GM12801 (cell line): ENCODE data around the gene SLC39A12.

ENCODE experiments used
- TF ChIP-seq, protein P1 (sequence below): IDR thresholded peaks from one replicate; pipeline ENCODE4 v1.5.1; 2011; ENCODE audit warnings: control low read depth; ENCODE audit not compliant: insufficient read length; ENCODE audit errors: extremely low read depth

Gene SLC39A12

DNA sequence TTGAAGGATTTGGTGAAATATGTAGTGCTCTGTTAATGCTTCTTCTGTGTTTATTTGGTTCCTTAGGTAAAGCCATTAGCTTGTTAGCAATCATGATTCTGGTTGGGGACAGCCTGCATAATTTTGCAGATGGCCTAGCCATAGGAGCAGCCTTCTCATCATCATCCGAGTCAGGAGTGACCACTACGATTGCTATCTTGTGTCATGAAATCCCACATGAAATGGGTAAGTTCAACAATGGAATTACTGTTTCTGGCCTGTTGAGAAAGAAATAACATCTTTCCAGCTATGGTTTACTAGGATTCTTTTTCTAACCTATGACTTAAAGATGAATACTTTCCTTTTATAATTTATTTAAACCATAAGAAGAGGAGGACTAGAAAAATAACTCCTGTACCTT is 48.9 kb downstream of the SLC39A12 start:
- TF ChIP-seq, protein P1, sequence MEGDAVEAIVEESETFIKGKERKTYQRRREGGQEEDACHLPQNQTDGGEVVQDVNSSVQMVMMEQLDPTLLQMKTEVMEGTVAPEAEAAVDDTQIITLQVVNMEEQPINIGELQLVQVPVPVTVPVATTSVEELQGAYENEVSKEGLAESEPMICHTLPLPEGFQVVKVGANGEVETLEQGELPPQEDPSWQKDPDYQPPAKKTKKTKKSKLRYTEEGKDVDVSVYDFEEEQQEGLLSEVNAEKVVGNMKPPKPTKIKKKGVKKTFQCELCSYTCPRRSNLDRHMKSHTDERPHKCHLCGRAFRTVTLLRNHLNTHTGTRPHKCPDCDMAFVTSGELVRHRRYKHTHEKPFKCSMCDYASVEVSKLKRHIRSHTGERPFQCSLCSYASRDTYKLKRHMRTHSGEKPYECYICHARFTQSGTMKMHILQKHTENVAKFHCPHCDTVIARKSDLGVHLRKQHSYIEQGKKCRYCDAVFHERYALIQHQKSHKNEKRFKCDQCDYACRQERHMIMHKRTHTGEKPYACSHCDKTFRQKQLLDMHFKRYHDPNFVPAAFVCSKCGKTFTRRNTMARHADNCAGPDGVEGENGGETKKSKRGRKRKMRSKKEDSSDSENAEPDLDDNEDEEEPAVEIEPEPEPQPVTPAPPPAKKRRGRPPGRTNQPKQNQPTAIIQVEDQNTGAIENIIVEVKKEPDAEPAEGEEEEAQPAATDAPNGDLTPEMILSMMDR, result no peak

DNA sequence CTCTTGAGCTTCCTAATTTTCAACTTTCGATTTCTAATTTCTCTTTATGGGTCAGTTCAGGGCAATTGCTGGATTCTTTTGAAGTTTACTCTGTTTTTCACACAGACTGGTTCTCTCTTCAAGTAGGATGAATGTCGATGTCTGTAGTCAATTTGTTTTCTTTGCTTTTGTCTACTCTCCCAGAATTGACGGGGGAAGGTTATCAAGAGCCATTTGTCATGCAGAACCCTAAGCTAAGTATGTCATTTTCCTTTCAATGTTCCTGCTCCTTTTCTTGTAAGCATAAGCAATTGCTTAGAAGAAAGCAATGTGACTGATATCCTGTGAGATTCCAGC is 53.7 kb downstream of the SLC39A12 start:
- TF ChIP-seq, protein P1, result no peak

DNA sequence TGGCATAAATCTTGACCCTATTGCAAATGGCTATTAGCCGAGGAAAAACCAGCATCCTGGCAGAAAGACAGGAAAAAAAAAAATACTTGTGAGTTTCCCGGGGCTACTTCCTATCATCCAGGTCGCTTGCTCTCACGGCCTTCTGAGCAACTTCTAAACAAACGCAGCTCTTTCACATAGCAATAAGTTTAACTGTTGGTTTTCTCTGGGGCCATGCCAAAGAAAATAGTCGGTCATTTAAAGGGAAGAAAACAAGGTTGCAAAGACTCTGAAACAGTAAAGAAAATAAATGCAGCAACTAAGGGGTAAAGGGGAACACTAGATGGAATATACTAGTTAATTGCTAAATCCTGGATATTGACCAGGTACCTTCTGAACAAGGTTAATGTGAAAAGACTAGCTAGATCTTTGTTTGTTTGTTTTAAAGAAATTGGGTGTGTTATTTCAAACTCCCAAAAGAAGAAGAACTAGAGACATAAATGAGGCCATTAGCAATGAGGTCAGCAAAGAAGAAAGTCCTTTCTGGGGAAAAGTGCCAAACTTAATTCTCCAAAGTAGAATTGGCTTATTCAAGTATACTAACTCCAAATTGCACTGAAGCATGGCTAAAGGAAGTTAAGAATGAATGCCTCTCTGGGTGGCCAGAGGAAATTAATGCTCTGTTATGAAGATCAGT is 54.2 kb downstream of the SLC39A12 start:
- TF ChIP-seq, protein P1, result no peak

DNA sequence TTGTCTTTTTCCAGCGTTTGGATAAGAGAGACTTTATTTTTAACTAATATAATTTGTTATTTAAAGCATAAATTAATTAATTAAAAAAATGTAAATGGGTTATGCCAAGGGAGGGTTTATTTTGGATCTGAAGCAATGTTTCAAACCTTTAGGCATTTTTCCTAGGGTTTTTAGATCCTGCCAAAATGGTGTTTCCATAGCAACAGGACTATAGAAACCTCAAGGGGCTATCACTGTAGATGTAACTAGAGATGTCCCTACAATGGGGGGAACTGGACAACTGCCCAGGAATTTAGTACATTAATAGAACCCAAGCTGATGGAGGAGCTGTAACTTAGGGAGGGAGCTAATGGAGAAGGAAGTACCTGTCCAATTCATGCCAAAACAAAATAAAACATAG is 57.3 kb downstream of the SLC39A12 start:
- TF ChIP-seq, protein P1, result no peak

DNA sequence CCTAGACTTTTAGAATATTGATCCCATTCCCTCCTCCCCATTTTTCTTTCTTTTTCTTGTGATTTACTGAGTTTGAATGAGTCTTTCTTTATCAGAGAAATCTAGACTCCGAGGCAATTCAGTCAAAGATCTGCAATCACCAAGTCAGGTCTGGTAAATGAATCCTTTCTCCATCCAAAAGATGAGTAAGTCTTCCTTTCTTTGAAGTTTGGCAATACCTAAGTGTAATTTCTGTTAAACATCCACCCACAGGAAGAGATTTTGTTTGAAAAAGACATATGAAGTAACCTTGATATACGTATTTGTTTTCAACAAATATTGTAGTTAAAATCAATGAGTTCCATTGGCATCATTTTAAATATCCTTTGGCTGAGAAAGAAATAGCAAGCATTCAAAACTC is 58.3 kb downstream of the SLC39A12 start:
- TF ChIP-seq, protein P1, result no peak

DNA sequence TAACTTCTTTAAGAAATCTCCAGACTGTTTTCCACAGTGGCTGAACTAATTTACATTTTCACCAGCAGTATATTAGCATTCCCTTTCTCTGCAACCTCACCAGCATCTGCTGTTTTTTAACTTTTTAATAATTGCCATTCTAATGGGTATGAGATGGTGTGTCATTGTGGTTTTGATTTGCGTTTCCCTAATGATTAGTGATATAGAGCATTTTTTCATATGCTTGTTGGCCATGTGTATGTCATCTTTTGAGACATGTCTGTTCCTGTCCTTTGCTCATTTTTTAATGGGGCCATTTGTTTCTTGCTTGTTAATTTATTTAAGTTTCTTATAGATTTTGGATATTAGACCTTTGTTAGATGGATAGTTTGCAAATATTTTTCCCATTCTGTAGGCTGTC is 68.8 kb downstream of the SLC39A12 start:
- TF ChIP-seq, protein P1, result no peak

DNA sequence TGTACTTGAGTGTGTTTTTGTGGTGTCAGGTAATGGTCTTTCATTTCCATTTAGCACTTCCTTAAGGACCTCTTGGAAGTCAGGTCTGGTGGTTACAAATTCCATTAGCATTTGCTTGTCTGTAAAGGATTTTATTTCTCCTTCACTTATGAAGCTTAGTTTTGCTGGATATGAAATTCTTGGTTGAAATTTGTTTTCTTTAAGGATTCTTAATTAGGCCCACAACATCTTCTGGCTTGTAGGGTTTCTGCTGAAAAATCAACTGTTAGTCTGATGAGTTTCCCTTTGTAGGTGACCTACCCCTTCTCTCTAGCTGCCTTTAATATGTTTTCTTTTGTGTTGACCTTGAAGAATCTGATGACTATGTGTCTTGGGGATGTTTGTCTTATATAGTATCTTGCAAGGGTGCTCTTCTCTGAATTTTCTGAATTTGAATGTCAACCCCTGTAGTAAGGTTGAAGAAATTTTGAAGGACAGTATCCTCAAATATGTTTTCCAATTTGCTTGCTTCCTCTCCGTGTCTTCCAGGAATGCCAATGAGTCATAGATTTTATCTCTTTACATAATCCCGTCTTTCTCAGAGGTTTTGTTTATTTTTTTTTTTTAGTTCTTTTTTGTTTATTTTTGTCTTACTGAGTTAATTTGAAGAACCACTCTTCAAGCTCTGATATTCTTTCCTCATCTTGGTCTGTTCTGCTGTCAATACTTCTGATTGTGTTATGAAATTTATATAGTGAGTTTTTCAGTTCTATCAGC is 70.2 kb downstream of the SLC39A12 start:
- TF ChIP-seq, protein P1, result no peak
